Measurements from ENCODE around the gene AATF.

AATF gene

DNA sequence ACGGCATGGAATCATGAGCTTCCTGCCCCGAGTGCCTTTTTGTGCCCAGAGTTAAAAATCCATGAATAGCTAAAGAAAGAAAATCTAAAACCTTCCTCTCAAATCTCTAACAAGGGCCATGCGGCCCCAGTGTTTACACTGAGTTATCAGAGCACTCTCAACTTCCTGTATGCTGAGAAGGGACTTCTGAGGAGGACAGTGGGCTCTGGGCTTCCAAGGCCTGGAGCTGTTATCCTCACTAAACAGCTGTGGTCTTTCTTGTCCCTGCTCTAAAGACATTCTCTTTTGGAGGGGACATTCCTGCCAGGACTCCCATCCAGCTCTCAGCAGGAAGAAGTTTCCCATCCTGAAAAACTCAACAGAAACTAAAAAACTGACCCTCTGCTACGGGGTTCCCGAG, 135.6 kb downstream of the AATF start:
- no peak for DNase-seq

DNA sequence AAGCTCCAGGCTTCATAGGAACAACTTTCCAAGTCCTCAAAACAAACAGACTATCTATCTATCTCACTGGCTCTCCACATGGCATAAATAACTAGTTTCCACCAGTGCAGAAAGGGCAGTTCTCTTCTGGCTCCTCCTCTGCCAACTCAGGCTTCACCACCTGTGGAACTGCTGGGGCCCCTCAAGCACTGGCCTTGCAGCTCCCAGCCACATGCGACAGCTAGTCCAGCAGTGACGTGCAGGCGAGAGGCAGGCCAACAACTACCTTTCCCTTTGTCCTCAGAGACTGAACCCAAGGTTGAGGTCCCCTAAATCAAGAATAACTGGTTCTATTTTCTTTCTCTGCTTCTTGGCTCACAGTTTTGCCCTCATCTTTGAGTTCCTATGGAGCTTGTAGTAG, 137.6 kb downstream of the AATF start:
- no peak for DNase-seq

DNA sequence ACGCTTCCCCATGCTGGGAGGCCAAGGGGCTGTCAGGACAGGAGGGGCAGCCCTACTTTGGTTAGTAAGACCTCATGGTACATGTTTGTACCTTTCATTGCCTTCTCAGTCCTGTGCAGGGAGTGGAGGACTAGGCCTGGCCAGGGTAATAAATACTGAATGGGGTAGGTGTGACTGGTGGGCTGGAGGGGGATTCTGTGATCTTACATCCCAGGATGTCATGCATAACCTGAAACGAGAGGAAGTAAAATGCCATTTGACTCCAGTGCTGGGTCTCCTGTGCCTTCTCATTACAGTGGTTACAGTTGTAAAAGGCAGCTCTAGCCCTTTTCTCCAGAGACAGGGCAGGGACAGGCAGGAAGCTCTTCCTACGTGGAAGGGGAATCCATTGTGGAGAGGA, 138.2 kb downstream of the AATF start:
- DNase-seq, result no peak

DNA sequence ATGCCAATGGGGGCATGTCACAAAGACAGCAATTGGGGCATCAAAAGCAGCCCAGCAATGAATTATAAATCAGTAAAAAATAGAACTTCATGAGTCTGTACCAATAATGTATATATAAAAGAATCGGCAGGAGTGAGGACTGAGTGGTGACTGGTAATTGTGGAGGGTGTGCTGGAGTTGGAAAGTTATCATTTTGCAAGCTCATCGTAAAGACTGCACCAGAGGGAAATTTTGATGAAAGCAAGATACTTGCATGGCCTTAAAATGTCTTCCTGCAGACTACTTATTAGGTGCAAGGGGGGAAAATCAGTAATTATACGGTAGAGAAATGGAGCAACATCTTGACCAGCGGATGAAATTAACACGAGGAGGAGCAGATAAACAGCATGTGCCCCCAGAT, 138.9 kb downstream of the AATF start:
- DNase-seq, result no peak

DNA sequence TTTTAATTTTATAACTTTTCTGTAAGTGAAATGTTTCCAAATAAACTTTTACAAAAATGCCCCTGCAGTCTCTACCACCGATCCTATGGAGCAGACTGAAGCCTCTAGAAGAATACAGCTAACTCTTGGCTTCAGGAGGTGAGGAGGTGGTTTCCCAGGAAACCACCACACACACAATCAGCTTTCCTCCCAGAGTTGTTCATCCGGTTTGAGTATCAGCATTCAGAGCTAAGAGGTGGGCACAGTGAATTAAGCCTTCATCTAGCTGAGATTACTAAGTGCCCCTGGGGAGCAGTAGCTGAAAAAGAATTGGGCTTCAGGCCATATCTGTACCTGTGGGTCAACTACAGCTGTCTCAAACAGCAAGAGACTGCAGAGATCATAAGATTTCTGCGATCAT, 139.7 kb downstream of the AATF start:
- no peak for DNase-seq

DNA sequence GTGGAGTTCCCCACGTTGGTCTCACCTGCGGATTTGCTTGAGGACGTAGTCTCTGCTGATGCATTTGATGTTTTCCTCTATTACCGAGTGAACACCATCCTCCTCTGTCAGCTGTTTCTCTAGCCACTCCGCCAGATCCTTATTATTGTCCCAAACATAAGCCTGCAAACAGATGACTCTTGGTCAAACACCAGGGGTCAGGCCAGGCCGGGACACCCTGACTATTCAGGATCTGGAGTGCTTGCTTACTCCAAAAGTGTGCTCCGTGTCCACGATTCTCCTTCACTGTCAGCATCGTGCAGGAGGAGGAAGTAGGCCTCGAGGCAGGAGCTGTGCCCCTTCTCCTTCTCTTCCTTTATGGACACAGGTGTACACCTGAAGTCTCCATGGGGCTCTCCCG, 140.2 kb downstream of the AATF start:
- no peak for DNase-seq

DNA sequence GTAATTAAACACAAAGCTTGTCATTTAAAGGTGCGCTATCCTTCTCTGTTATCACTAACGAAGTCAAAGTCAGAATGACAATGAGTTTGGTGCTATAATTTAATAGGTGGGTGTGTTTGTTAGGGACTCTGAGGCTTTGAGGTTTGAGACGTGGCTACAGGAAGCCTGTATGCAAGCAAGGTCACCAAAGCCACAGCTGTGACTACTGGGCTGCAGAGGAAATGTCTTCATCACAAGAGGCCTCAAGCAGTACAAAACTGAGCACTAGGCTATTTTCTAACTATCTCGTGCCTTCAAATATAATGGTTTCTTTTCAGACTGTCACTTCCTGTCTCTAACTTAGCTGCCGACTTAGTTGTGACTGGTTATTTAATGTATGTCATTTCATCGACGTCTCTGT, 141.2 kb downstream of the AATF start:
- DNase-seq, result peak in 2 of 4 experiments; percentile 3 to 19

DNA sequence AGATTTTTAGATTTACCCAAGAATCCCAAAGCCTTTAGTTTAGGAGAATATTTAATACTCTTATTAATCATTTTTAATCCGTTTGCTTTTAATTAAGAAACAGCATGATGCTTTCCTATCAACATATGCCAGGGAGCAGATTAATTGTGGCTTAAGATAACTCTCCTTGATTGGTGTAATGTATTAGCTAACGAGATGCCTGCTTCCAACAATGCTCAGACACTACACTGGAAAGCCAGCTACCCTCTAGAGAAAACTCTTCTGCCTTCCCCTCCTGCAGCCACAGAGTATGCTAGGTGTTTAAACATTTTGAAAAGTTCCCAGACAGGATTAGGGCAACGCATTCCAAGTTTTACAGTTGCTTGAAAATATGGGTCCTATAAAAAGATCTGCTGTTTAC, 142.2 kb downstream of the AATF start:
- no peak for DNase-seq

DNA sequence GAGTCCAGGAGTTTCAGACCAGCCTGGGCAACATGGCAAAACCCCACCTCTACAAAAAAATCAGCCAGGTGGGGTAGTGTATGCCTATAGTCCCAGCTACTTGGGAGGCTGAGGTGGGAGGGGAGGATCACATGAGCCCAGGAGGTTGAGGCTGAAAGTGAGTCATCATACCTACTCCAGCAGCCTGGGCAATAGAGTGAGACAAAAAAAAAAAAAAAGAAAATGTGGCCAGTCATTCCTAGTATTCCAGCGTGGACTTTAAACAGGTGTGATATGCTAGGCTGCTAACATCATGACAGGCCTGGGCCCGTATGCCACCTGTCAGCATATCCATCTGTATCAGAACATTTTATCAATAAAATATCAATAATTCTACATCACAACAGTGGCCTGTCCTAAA, 143.3 kb downstream of the AATF start:
- no peak for DNase-seq

DNA sequence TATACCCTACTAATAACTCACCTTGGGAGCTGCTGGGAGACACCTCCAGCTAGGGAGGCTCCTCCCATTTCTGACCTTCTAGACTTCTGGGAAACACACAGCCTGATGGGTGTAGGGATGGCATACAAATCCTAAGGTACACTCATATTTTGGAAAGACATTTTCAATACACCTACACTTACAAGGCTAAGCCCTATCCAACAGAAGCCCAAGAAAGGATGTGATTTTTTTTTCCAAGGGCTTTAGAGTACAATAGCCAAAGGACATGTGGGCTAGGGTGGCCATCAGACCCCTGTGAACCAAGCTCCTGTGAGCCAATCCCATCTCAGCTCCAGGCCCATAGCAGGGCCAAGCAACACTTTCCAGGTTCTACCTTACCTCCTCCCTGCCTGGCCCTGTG, 143.9 kb downstream of the AATF start:
- no peak for DNase-seq

DNA sequence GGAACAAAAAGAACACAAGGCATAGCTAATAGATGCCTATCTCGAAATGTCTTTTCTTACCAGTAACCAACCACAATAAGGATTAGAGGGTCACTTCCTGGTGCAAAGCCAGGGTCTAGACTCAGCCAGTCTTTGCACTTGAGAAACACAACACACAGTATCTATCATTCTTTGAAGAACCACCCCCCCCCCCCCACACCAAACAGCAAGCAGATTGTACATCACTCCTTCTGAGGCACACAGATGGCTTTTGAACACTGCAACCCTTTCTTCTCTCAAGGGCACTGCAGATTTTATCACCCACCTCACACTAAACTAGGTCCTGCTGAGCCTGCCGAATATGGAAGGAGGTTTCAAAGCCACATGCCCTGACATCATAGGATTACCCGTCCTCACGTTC, 145.6 kb downstream of the AATF start:
- no peak for DNase-seq

DNA sequence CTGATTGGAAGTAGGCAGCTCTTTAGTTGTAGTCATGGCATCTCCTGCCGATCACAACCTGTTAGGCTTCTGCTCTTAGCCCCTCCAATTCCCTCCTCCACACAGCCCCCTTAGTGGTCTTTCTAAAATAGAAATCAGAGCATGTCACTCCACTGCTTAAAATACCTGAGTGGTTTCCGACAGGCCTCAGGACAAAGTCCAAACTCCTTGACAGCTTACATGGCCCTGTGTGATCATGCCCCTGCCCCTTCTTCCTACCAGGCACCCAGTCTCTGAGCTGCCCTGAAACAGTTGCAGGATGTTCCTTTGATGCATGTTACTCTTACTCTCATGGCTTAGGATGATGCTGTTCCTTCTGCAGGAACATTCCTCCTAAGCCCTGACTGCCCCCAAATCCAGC, 147.3 kb downstream of the AATF start:
- no peak for DNase-seq

DNA sequence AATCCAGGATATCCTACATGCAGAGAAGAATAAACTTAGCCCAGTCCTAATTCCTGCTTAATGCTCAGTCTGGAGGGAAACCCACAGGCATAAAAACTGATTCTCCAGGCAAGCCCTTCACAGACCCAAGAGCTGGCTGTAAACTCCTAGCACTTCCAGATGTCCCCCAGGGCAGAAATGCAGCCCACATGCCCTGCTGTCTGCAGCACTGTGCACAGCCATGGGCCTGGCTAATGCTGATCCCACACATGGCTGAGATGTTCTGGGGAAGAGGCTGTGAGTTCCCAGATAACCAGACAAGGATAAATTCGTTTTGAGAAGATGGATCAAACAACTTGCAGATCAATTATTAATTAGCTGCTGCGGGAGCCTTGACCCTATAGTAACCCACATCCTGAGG, 148.4 kb downstream of the AATF start:
- no peak for DNase-seq

DNA sequence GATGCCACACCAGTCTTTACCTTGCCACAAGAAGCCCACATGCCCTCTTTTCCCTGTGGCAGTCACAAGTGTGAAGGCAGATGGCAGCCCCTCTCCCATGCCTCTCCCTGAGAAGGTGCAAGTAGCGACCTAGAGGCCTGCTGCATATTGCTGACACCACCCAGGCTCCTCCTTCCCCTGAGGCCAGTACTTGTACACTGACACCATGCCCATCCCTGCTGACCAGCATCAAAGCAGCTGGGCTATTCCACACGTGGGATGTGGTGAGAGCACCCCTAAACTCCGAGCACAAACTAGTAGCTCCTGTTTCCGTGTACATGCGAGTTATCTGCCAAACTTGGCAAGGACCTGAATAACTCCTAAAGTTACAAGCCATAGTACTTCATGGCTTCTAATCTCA, 149.4 kb downstream of the AATF start:
- DNase-seq, result no peak

DNA sequence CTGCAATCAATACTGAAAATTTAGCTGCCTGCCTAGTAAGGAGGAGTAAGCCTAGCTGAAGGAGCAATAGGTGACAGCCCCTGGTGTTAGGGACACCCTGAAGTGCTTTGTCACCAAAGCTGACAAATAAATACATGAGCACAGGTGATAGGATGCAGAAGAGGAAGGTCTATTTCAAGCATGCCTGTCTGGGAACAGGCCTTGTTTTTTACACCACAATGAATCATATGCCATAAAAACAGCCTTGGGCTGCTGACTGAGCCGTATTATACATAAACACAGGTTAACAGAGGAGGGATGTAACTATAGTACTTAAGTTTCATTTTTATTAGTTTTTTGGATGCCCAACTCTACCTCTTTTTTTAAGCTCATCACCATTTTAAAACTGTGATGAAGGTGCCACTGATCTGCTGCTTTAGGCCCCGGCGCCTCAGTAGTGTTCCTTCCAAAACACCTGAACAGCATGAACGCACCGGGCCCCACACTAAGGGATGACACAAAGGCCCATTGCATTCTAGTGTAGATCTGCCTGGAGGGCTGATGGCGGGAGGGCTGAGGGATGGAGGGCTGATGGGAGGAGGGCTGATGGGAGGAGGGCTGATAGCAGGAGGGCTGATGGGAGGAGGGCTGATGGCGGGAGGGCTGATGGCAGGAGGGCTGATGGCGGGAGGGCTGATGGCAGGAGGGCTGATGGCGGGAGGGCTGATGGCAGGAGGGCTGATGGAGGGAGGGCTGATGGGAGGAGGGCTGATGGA, 150.3 kb downstream of the AATF start:
- no peak for DNase-seq

DNA sequence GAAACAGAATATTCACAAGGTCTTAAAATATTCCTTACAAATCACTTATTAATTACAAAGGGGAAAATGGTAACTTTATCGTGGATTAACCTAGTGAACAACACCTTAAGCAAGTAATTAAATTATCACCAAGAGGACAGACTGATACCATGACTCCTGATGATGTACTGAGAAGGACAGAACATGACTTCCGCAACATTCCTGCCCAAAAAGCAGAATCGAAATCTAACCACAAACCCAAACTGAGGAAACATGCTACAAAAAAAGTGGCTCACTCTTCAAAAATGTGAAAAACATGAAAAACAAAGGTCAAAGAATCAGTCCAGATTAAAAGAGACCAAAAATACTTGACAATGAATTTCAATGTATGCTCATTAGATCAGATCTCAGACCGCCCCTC, 151.5 kb downstream of the AATF start:
- DNase-seq, result no peak

DNA sequence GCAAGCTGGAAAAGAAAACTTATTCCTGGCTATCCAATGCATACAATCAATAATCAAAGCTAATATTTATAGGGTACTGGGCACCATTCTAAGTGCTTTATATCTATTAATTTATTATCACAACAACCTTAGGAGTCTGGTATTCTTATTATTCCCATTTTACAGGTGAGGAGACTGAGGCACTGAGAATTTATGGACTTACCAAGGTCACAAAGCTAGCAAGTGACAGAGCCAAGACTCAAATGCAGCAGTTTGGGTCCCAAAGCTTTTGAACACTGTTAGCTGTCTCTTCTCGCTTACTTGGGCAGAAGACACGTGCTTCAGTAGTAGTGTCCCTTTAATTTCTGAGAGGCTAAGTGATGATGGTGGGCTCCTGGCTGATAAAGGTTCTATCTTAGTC, 152.6 kb downstream of the AATF start:
- DNase-seq, result no peak

DNA sequence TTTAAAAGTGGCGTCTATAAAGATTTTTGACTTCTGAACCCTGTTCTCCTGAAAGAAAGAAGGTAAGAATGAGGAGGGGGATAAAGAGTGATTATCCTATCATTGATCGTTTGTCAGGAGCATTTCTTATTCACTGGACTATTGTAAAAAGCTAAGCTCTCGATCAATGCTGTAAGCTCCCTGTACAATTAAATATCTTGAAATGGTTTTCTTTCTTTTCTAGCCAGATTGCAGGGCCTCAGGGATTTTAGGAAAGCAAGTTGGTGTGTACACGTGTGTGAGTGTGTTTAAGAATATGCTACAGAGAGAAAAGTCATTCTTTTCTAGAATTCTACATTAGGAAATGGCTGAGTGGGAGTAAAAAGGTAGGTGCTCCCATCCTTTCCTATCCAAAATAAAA, 154.5 kb downstream of the AATF start:
- DNase-seq, result no peak

DNA sequence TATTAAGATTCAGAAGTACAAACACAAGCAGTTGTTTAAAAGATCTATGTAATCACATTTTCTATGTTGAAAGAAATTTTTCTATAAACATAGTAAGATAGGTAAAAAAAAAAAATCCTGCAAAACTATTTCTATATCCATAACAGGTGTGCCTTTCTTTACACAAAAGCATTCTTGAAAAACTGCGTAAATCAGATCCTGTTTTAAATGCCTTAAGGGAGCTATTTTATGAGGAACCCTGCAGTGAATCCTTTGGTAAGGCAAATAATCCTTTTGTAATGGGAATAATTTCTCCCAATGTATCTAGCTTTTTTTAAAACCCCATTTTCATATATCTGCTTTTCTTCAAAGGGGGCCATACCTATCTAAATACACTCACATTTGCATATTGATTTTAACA, 157.3 kb downstream of the AATF start:
- DNase-seq, result no peak
